Progenitor cell of endocrine pancreas (in vitro differentiated cells): ENCODE measurements around the gene TMEM140. TPM values are rescaled to one million over a fixed set of nuclear protein-coding genes. Genes with fewer than 3 reads are reported as not detected.

Experiments
- DNase-seq: peaks from one replicate; pipeline ENCODE4 v3.0.0; 2021; ENCODE audit warnings: low spot score; ENCODE audit not compliant: unreplicated experiment
- H3K27ac Mint-ChIP-seq: 2 replicates; pipeline ENCODE4 v1.8.0; 2021; ENCODE audit warnings: mild to moderate bottlenecking, moderate library complexity, mixed read lengths
- H3K27me3 Mint-ChIP-seq: 2 replicates; pipeline ENCODE4 v1.8.0; 2021; ENCODE audit warnings: mixed read lengths
- H3K36me3 Mint-ChIP-seq: 2 replicates; pipeline ENCODE4 v1.8.0; 2022; ENCODE audit warnings: mixed read lengths; ENCODE audit not compliant: insufficient read depth
- H3K4me1 Mint-ChIP-seq: 2 replicates; pipeline ENCODE4 v1.8.0; 2021; ENCODE audit warnings: low read depth, mixed read lengths
- H3K4me3 Mint-ChIP-seq: 2 replicates; pipeline ENCODE4 v1.8.0; 2021; ENCODE audit warnings: low read depth, mild to moderate bottlenecking, moderate library complexity, mixed read lengths
- H3K9me3 Mint-ChIP-seq: 2 replicates; pipeline ENCODE4 v1.8.0; 2021; ENCODE audit warnings: low read depth, mixed read lengths
- CTCF ChIP-seq: fragments of 200-600 bp; sonication (generic); IDR thresholded peaks from one replicate; pipeline ENCODE4 v1.5.0; 2021; ENCODE audit warnings: antibody characterized with exemption, mild to moderate bottlenecking; ENCODE audit not compliant: unreplicated experiment
- microRNA-seq: library from miRNA; unstranded; fragments of <30 nt; microRNA quantifications from one replicate; pipeline ENCODE4 v1.1.0, GENCODE V29; 2020; ENCODE audit warnings: borderline number of aligned reads; ENCODE audit not compliant: unreplicated experiment
- total RNA-seq: library from RNA; stranded (reverse); gene quantifications from 2 replicates; pipeline ENCODE4 v1.2.1, GENCODE V29; 2021

TMEM140 gene
- total RNA-seq, 1 donor from 2014 or later, result 0.14 TPM

GRCh38 chr7:135213831-135214230 is 66.0 kb downstream of the TMEM140 start:
- H3K36me3 Mint-ChIP-seq, result no peaks in the 10 kb centered on the region
- H3K9me3 Mint-ChIP-seq, result no peaks in the 10 kb centered on the region
- no peak for DNase-seq
- no peaks in the 10 kb centered on the region for H3K27me3 Mint-ChIP-seq
- TF ChIP-seq CTCF, result no peak
- peaks cover 22% of the 10 kb centered on the region for H3K4me1 Mint-ChIP-seq
- peak overlapping the region; percentile 25 for H3K4me3 Mint-ChIP-seq
- no peak overlapping the region for H3K27ac Mint-ChIP-seq

GRCh38 chr7:135215180-135215579 is 67.3 kb downstream of the TMEM140 start:
- TF ChIP-seq CTCF, result no peak
- no peak for DNase-seq
- H3K36me3 Mint-ChIP-seq, result peaks cover 1% of the 10 kb centered on the region
- H3K27ac Mint-ChIP-seq, result no peak overlapping the region
- H3K9me3 Mint-ChIP-seq, result peaks cover 4% of the 10 kb centered on the region
- no peaks in the 10 kb centered on the region for H3K27me3 Mint-ChIP-seq
- H3K4me1 Mint-ChIP-seq, result peaks cover 22% of the 10 kb centered on the region
- no peak overlapping the region for H3K4me3 Mint-ChIP-seq

- no peak for TF ChIP-seq CTCF
- peaks cover 17% of the 10 kb centered on the region for H3K4me1 Mint-ChIP-seq
- no peak for DNase-seq
- no peak overlapping the region for H3K4me3 Mint-ChIP-seq
- H3K36me3 Mint-ChIP-seq, result peaks cover 2% of the 10 kb centered on the region
- peaks cover 10% of the 10 kb centered on the region for H3K9me3 Mint-ChIP-seq
- H3K27ac Mint-ChIP-seq, result no peak overlapping the region
- no peaks in the 10 kb centered on the region for H3K27me3 Mint-ChIP-seq
These were observed 67.8 kb downstream of the TMEM140 start for GRCh38 chr7:135215698-135216097.

Small RNA genes lying within 50 kb of the gene (microRNA-seq; reads per million reads assigned to microRNA genes)
- not detected for gene MIR6509

Other genes with a start within 250 kb of the TMEM140 start
- 7.7 and 8.8 TPM in 2 replicates for gene AGBL3, start 161.6 kb upstream of the TMEM140 start, total RNA-seq
- gene CYREN, start 22.6 kb downstream of the TMEM140 start, total RNA-seq, result 73.8 and 76.1 TPM in 2 replicates
- gene WDR91, start 63.5 kb downstream of the TMEM140 start, total RNA-seq, result 15.7 and 23.1 TPM in 2 replicates
- gene STRA8, start 85.8 kb downstream of the TMEM140 start, total RNA-seq, result not detected in 2 replicates